Activated T-helper 2 cell treated with anti-CD3 and anti-CD28 coated beads, Interferon-gamma antibody, Interleukin-2, Interleukin-4, amounts not matched to agents 10 μg/mL and 5 μg/mL and 100 μg/mL, durations not matched to agents 14 hours and 24 hours and 36 hours (primary cell): ENCODE data around the gene SNX30. TPM values are rescaled to one million over a fixed set of nuclear protein-coding genes. Genes with fewer than 3 reads are reported as not detected.

Source experiments
- total RNA-seq: library from RNA; stranded (reverse); gene quantifications from 2 replicates; pipeline ENCODE4 v1.2.3, GENCODE V29; 2022

SNX30 gene
- total RNA-seq, 1 donor from 2014 or later, result 2.4 TPM

Other genes with a start within 250 kb of the SNX30 start
- 34.2 and 36.6 TPM in 2 replicates for gene INIP, start 32.6 kb upstream of the SNX30 start, total RNA-seq
- not detected in 2 replicates for gene SLC46A2, start 140.1 kb downstream of the SNX30 start, total RNA-seq